ENCODE results near the gene SLC48A1. TPM values are rescaled to one million over a fixed set of nuclear protein-coding genes. Genes with fewer than 3 reads are reported as not detected.
A peak's percentile ranks its signal among the peaks of the same experiment; 100 is the strongest.

SLC48A1 gene
- polyA plus RNA-seq, 3 donors from 2014 or later: 0.54 to 5.6 (median 3.1) TPM

GRCh38 chr12:47789141-47789540, 16.1 kb downstream of the SLC48A1 start:
- DNase-seq: no peak
- Mint-ChIP-seq H3K4me3 (no peak overlapping the region), H3K36me3 (peaks cover 7 to 54% (median 31%) of the 10 kb centered on the region in 3 donors), H3K27ac (peak overlapping the region in 2 of 6 donors; percentile 4 to 39), H3K9me3 (no peaks in the 10 kb centered on the region), H3K4me1 (peaks cover 0 to 5% of the 10 kb centered on the region in 2 donors), H3K27me3 (ENCODE audit: low read depth in 3 of 3) (no peaks in the 10 kb centered on the region)

- H3K27ac Mint-ChIP-seq: peak overlapping the region in 1 of 6 donors; percentile 40
- H3K27me3 Mint-ChIP-seq (ENCODE audit: low read depth in 3 of 3): no peaks in the 10 kb centered on the region
- H3K36me3 Mint-ChIP-seq: peaks cover 7 to 53% (median 32%) of the 10 kb centered on the region in 3 donors
Observed at GRCh38 chr12:47789712-47790489, 16.9 kb downstream of the SLC48A1 start.

GRCh38 chr12:47790676-47791350, 17.8 kb downstream of the SLC48A1 start:
- Mint-ChIP-seq H3K27me3 (ENCODE audit: low read depth in 3 of 3) (no peaks in the 10 kb centered on the region), H3K36me3 (peaks cover 7 to 49% (median 28%) of the 10 kb centered on the region in 3 donors), H3K9me3 (no peaks in the 10 kb centered on the region), H3K27ac (peak overlapping the region in 1 of 6 donors; percentile 17), H3K4me3 (no peak overlapping the region), H3K4me1 (peaks cover 0 to 6% of the 10 kb centered on the region in 2 donors)
- no peak for DNase-seq

More at GRCh38 chr12:47789712-47790489, 16.9 kb downstream of the SLC48A1 start:
- Mint-ChIP-seq H3K4me3 (no peak overlapping the region), H3K4me1 (peaks cover 0 to 6% of the 10 kb centered on the region in 2 donors), H3K9me3 (no peaks in the 10 kb centered on the region)
- DNase-seq: no peak

DNA sequence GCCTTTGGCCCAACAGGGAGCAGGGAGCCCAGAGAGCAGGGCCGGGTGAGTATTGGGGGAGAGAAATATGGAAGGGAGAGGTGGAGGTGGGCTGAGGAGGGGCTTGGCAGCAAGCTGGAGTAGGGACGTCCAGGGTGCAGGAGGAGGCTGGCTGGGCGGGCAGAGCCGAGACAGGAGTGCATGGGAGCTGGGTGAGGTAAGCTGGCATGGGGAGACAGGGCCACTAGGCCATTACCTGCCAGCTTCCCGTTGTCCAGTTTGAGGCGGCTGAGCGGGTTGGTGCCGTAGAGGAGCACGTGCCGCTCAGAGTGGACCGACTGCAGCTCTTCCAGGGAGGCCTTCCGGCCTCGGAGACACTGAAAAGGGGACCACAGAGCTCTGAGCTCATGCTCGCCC, 18.3 kb downstream of the SLC48A1 start:
- peaks cover 7 to 49% (median 28%) of the 10 kb centered on the region in 3 donors for H3K36me3 Mint-ChIP-seq
- no peaks in the 10 kb centered on the region for H3K27me3 Mint-ChIP-seq (ENCODE audit: low read depth in 3 of 3)

DNA sequence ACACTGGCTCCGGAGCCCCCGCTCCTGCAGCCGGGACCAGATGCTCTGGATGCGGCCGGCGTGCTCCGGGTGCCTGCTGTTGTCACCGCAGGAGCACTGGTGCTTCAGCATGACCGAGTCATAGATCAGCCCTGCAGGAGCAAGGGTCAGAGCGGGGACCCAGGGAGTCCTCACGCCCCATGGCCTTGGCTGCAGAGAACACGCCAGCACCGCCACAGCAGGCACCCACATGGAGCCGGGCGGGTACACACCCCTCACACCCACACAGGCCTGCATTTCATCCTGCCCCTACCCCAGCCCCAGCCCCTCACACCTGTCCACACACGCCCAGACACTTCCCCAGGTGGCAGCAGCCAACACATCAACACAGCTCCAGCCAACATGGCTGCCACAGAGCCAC, 18.8 kb downstream of the SLC48A1 start:
- H3K27ac Mint-ChIP-seq: peak overlapping the region in 1 of 6 donors; percentile 74

More for the DNA sequence above, 18.3 kb downstream of the SLC48A1 start:
- H3K4me3 Mint-ChIP-seq: no peak overlapping the region
- H3K9me3 Mint-ChIP-seq: no peaks in the 10 kb centered on the region
- DNase-seq: no peak
- H3K27ac Mint-ChIP-seq: no peak overlapping the region
- H3K4me1 Mint-ChIP-seq: peaks cover 0 to 6% of the 10 kb centered on the region in 2 donors

DNA sequence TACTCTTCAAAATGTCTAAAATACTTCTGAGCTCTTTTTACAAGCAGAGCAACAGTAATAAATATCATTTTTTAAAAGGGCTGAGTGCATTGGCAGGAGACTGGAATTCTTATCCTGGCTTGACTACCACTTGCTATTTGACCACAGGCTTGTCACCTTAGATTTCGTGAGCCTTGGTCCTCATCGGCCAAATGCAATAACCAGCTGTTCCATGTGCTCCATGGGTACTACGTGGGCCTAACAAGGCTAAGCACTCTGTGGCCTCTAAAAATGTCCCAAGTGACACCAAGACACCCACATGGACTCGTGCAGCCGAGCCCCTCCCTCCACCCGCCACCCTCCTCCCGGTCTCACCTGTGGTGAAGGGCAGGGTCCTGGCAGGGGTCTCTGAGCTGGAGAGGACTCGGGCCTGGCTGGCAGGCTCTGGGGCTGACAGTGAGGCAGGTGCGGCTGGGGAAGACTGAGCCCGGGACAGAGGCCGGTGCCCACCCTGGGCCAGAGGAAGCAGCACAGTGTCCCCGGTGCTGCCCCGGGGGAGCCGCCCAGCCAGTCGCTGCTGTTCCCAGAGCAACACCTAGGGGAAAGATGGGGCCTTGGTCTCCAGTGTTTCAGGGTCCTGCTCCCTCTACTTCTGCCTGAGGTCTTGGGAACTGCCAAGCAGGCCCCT, 20.1 kb downstream of the SLC48A1 start:
- Mint-ChIP-seq H3K27ac (peak overlapping the region in 1 of 6 donors; percentile 43), H3K9me3 (no peaks in the 10 kb centered on the region), H3K4me3 (no peak overlapping the region), H3K27me3 (ENCODE audit: low read depth in 3 of 3) (peaks cover 0 to 2% (median 2%) of the 10 kb centered on the region in 3 donors), H3K36me3 (peaks cover 7 to 43% (median 17%) of the 10 kb centered on the region in 3 donors), H3K4me1 (peaks cover 3 to 12% of the 10 kb centered on the region in 2 donors)
- DNase-seq: no peak

More for the DNA sequence above, 18.8 kb downstream of the SLC48A1 start:
- H3K27me3 Mint-ChIP-seq (ENCODE audit: low read depth in 3 of 3): no peaks in the 10 kb centered on the region
- no peak for DNase-seq
- H3K4me3 Mint-ChIP-seq: no peak overlapping the region
- H3K4me1 Mint-ChIP-seq: peaks cover 0 to 6% of the 10 kb centered on the region in 2 donors
- H3K9me3 Mint-ChIP-seq: no peaks in the 10 kb centered on the region
- H3K36me3 Mint-ChIP-seq: peaks cover 7 to 49% (median 28%) of the 10 kb centered on the region in 3 donors

DNA sequence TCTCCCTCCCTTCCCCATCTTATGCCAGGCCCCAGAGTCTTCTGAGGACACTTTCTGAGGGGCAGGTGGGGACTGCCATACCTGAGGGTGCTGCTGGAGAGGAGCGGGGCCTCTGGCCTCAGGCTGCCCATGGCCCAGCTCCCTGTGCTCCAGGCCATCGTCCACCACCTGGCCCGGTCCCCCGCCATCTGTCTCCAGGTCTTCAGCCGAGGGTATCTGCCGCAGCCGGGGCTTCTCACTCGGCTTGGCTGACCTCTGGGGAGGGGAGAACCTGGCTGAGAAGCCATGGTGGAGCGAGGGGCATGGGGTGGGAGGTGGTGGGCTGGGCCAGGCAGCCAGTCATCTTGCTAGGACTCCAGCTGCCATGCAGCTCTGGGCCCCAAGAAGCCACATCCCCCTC, 21.6 kb downstream of the SLC48A1 start:
- Mint-ChIP-seq H3K4me3 (no peak overlapping the region), H3K9me3 (no peaks in the 10 kb centered on the region), H3K36me3 (peaks cover 3 to 34% (median 10%) of the 10 kb centered on the region in 3 donors), H3K27ac (no peak overlapping the region), H3K4me1 (peaks cover 11 to 19% of the 10 kb centered on the region in 2 donors), H3K27me3 (ENCODE audit: low read depth in 3 of 3) (peaks cover 0 to 2% (median 2%) of the 10 kb centered on the region in 3 donors)
- DNase-seq: no peak

DNA sequence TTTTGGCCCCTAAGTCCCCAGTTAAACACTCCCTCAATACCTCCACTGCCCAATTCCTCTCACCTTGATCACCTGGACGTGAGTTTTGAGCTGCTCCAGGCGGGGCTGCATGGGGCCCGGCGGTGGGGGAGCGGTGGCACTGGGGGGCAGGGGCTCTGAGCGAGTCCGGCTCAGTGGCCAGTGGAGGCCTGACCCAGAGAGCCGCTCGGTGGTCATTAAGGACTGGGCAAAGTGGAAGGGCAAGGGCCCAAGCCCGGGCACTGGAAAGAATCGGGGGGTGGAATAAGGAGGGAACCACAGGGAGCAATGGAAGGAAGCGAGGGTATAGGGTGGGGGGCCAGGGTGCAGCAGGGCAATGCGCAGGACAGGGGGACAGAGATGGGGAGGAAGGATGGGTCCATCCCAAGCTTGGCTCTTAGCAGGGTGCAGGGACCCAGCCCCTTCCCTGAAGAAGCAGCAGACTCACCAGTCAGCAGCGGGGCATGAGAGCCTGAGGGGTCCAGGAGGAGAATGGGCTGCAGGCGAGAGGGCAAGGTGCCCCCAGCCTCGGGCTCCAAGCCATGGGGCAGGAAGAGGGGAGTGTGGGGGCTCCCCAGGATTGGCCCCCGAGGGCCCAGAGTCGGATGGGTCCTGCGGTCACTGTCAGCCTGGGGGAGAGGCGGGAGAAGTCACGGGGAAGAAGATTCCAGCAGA, 22.2 kb downstream of the SLC48A1 start:
- DNase-seq: no peak
- no peak overlapping the region for H3K27ac Mint-ChIP-seq
- H3K4me3 Mint-ChIP-seq: no peak overlapping the region
- no peaks in the 10 kb centered on the region for H3K9me3 Mint-ChIP-seq
- H3K4me1 Mint-ChIP-seq: peaks cover 14 to 25% of the 10 kb centered on the region in 2 donors
- peaks cover 0 to 2% (median 2%) of the 10 kb centered on the region in 3 donors for H3K27me3 Mint-ChIP-seq (ENCODE audit: low read depth in 3 of 3)
- peaks cover 3 to 33% (median 10%) of the 10 kb centered on the region in 3 donors for H3K36me3 Mint-ChIP-seq

DNA sequence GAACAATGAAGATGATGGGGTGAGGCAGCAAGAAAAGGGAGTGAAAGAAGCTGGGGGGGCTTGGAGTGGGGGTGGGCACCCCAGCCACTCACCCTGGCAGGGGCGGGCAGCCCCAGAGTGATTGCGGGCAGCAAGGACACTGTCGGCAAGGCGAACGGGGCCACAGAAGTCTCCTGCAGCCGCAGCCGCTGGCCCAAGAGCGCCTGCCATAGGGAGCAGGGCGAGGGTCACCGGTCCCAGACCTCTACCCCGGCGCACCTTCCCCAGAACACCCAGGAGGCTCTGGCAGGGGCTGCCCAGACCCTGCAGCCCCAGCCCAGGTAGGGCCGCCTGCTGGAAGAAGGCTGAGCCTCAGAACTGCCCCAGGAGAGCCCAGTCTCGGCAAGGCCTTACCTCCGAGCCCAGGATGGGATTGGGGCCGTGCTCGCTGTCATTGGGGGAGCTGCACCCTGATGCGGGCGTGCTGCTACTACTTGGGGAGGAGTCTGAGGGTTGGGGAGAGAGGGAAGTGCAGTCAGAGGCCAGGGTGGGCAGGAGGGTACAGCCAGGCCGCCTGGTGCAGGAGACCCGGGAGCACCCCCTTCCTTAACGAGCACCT, 22.9 kb downstream of the SLC48A1 start:
- Mint-ChIP-seq H3K36me3 (peaks cover 3 to 27% (median 8%) of the 10 kb centered on the region in 3 donors), H3K27ac (no peak overlapping the region), H3K27me3 (ENCODE audit: low read depth in 3 of 3) (peaks cover 0 to 2% (median 2%) of the 10 kb centered on the region in 3 donors), H3K4me3 (no peak overlapping the region), H3K9me3 (no peaks in the 10 kb centered on the region), H3K4me1 (peaks cover 19 to 32% of the 10 kb centered on the region in 2 donors)
- DNase-seq: no peak

GRCh38 chr12:47797441-47797840, 24.4 kb downstream of the SLC48A1 start:
- Mint-ChIP-seq H3K4me3 (peak overlapping the region in 1 of 5 donors; percentile 29), H3K27me3 (ENCODE audit: low read depth in 3 of 3) (peaks cover 0 to 2% (median 2%) of the 10 kb centered on the region in 3 donors), H3K4me1 (peaks cover 34 to 47% of the 10 kb centered on the region in 2 donors), H3K36me3 (peaks cover 3 to 23% (median 8%) of the 10 kb centered on the region in 3 donors), H3K9me3 (no peaks in the 10 kb centered on the region), H3K27ac (peak overlapping the region in 3 of 6 donors; percentile 37 to 75 (median 67))
- DNase-seq: peak in 2 of 3 donors; percentile 40 to 42

DNA sequence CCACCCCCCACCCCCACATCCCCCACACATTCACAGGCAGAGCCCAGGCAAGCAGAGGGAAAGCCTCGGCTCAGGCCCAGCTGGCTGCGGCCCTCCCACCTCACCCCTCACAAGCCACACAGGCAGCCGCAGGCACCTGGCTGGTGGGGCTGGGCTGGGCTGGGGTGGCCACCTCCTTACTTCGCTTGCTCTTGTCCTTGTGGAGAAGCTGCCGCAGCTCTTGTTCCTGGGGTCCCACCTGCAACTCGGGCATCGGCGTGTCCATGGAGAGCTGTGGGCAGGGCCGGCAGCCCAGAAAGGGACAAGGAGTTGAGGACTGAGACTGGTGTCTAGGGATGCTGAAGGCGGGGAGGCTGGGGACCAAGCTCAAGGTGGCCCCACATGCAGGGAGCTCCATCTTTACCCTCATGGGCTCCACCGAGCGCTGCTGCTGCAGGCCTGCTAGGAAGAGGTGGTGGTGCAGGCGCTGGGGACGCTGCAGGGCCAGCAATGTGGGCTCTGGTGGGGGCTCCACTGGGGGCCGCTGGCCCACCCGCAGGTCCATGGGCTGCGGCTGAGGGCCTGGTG, 25.4 kb downstream of the SLC48A1 start:
- no peak for DNase-seq
- peaks cover 44 to 57% of the 10 kb centered on the region in 2 donors for H3K4me1 Mint-ChIP-seq
- H3K36me3 Mint-ChIP-seq: peaks cover 3 to 18% (median 8%) of the 10 kb centered on the region in 3 donors
- H3K9me3 Mint-ChIP-seq: no peaks in the 10 kb centered on the region
- H3K4me3 Mint-ChIP-seq: no peak overlapping the region
- peak overlapping the region in 1 of 6 donors; percentile 40 for H3K27ac Mint-ChIP-seq
- H3K27me3 Mint-ChIP-seq (ENCODE audit: low read depth in 3 of 3): peaks cover 0 to 2% (median 2%) of the 10 kb centered on the region in 3 donors

DNA sequence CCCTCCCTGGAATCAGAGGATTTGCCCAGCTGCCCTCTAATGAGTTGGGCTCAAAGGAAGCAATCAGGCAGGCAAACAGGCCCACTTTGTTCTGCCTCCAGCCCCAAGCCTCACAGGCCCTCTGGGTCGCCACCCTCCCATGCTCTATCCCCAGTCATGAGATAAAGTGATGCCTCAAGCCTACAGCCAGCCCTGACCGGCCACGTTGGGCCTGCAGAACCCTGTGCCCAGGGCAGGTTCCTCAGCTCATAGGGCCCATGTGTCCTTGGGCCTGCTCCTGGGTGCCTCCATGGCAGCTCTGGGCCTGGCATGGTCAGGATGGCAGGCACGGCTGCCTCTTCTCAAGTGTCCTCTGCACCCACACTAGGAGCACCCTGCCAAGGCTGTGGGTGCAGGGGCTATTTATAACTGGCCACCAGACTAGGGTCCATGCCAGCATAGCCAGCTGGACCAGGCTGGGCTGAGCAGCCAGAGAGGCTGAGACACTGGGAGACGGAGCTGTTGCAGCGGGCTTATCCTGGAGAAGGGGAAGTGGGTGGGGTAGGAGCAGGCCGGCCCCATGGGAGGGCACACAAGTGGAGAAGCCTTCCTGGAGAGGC, 26.4 kb downstream of the SLC48A1 start:
- Mint-ChIP-seq H3K4me1 (peaks cover 54 to 61% of the 10 kb centered on the region in 2 donors), H3K9me3 (no peaks in the 10 kb centered on the region), H3K27me3 (ENCODE audit: low read depth in 3 of 3) (peaks cover 0 to 2% (median 2%) of the 10 kb centered on the region in 3 donors), H3K36me3 (peaks cover 0 to 8% (median under 1%) of the 10 kb centered on the region in 3 donors), H3K27ac (peak overlapping the region in 5 of 6 donors; percentile 12 to 72 (median 51)), H3K4me3 (no peak overlapping the region)
- no peak for DNase-seq
